GM12878 (cell line): Measurements from ENCODE around the gene MYOZ2.

ENCODE experiments used
- CTCF ChIP-seq, 3 experiments: IDR thresholded peaks in 2 of 3; conservative IDR thresholded peaks in 1 of 3; 2 replicates each; pipeline ENCODE4 v1.5.1; 2011; ENCODE audit warnings: low read depth in 3 of 3, low read length in 3 of 3, mild to moderate bottlenecking in 3 of 3, control low read depth in 2 of 3, moderate library complexity in 2 of 3, inconsistent platforms in 1 of 3, mixed read lengths in 1 of 3; ENCODE audit not compliant: control insufficient read depth in 2 of 3, insufficient read depth in 1 of 3; ENCODE audit errors: extremely low read depth in 1 of 3
- NR2C2 ChIP-seq: IDR thresholded peaks from 2 replicates; pipeline ENCODE4 v1.6.1; 2011; ENCODE audit warnings: borderline replicate concordance, low read depth; ENCODE audit not compliant: control insufficient read depth, insufficient read length
- RBBP5 ChIP-seq: fragments of 200-600 bp; sonication (generic); conservative IDR thresholded peaks from 2 replicates; pipeline ENCODE4 v1.6.1; 2016
- RFX5 ChIP-seq: IDR thresholded peaks from 2 replicates; pipeline ENCODE4 v1.6.1; 2011; ENCODE audit warnings: low read depth, low read length, improper control_type of control experiment

- TF ChIP-seq CTCF (IDR thresholded peaks at IDR 0.05 in 2 of 3, conservative IDR thresholded peaks at IDR 0.05 in 1 of 3; ENCODE audit: control insufficient read depth in 2 of 3, extremely low read depth in 1 of 3, insufficient read depth in 1 of 3, low read depth in 3 of 3, low read length in 3 of 3), result no peak
- TF ChIP-seq RBBP5, result no peak
- no peak for TF ChIP-seq NR2C2
- TF ChIP-seq RFX5, result no peak
Measured at GRCh38 chr4:119221412-119221811, 85.8 kb downstream of the MYOZ2 start.
